SU-DHL-6 (cell line): ENCODE measurements around the gene COL4A1.

Source experiments
- H2AFZ ChIP-seq: fragments of 200-600 bp; sonication (generic); 2 replicates; pipeline ENCODE4 v1.6.1; 2014; ENCODE audit warnings: low read depth, mild to moderate bottlenecking, moderate library complexity, mixed read lengths, antibody characterized with exemption, low read length; ENCODE audit not compliant: severe bottlenecking
- H3F3A ChIP-seq: fragments of 200-600 bp; shearing (Covaris generic); 2 replicates; pipeline ENCODE4 v1.6.0; 2016; ENCODE audit warnings: antibody characterized with exemption, mild to moderate bottlenecking; ENCODE audit not compliant: insufficient read depth
- H3K27ac ChIP-seq: fragments of 200-600 bp; sonication (generic); 2 replicates; pipeline ENCODE4 v1.5.1; 2016; ENCODE audit warnings: low read depth, mild to moderate bottlenecking, low read length, moderate library complexity, mixed read lengths
- H3K27me3 ChIP-seq: fragments of 200-600 bp; sonication (generic), shearing (Covaris generic); 2 replicates; pipeline ENCODE4 v1.6.0; 2014; ENCODE audit warnings: mild to moderate bottlenecking, low read length
- H3K36me3 ChIP-seq: fragments of 200-600 bp; sonication (generic); 2 replicates; pipeline ENCODE4 v1.6.1; 2014; ENCODE audit warnings: mild to moderate bottlenecking, low read length, mixed read lengths
- H3K4me2 ChIP-seq: fragments of 300-600, 200-600 bp; shearing (Covaris generic), sonication (generic); 2 replicates; pipeline ENCODE4 v1.6.0; 2014; ENCODE audit warnings: low read length, low read depth, mild to moderate bottlenecking; ENCODE audit not compliant: poor library complexity, severe bottlenecking
- H3K4me3 ChIP-seq: fragments of 200-600 bp; sonication (generic); 2 replicates; pipeline ENCODE4 v1.5.1; 2014; ENCODE audit warnings: antibody characterized with exemption, low read length, mild to moderate bottlenecking, mixed read lengths; ENCODE audit not compliant: insufficient read depth, poor library complexity, severe bottlenecking
- H3K79me2 ChIP-seq: fragments of 200-600 bp; sonication (generic); 2 replicates; pipeline ENCODE4 v1.6.1; 2014; ENCODE audit warnings: mild to moderate bottlenecking, low read length, moderate library complexity; ENCODE audit not compliant: insufficient read depth
- H3K9ac ChIP-seq: fragments of 200-600 bp; sonication (generic); 2 replicates; pipeline ENCODE4 v1.7.0; 2014; ENCODE audit warnings: mild to moderate bottlenecking, low read length
- H3K9me2 ChIP-seq: fragments of 200-600 bp; sonication (generic); replicated peaks from 2 replicates; pipeline ENCODE4 v1.6.1; 2014; ENCODE audit warnings: low read length; ENCODE audit not compliant: insufficient read depth
- H3K9me3 ChIP-seq: fragments of 200-600 bp; sonication (generic); 2 replicates; pipeline ENCODE4 v1.6.1; 2014; ENCODE audit warnings: low read length, mixed read lengths; ENCODE audit not compliant: insufficient read depth
- H4K20me1 ChIP-seq: fragments of 200-600 bp; sonication (generic); 2 replicates; pipeline ENCODE4 v1.6.1; 2014; ENCODE audit warnings: low read depth, mild to moderate bottlenecking, antibody characterized with exemption, low read length, moderate library complexity, mixed read lengths
- CTCF ChIP-seq: fragments of 200-600 bp; sonication (generic); IDR thresholded peaks from one replicate; pipeline ENCODE4 v1.5.1; 2017; ENCODE audit warnings: antibody characterized with exemption, mild to moderate bottlenecking, low read length, moderate library complexity; ENCODE audit not compliant: insufficient read depth, poor library complexity, severe bottlenecking
- EZH2phosphoT487 ChIP-seq: fragments of 200-600 bp; sonication (generic), shearing (Covaris generic); conservative IDR thresholded peaks from 2 replicates; pipeline ENCODE4 v1.6.1; 2018; ENCODE audit warnings: mild to moderate bottlenecking, antibody characterized with exemption, low read length, moderate library complexity, mixed read lengths

The COL4A1 gene

DNA sequence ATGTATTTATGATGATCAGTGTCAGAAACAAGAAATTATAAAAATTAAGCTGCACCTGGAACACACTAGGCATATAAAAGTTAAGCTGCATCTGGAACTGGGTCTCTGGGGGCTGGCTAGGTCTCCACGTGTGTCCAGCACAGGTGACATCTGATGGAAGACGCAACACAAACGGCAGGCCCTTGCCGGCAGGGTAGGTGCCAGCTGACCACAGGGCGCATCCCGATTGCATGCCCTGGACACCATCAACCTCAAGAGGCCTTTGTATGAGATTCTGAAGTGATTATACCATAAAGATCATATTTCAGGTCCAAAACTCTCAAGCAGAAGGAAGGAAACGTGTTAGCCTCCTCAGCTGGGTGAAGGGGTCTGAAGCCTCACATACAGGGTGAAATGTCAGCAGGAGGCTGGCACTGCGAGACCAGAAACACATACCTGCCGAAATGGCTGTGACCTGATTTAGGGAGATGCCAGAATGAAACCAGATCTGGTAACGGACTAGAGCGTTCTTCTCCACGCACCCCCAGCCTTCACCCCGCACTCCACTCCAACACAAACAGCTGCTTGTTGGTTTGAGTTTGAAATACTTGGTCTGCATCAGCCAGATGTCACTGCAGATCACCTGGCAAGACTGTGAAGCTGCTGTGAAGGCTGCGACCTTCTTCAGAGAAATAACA, 37.3 kb downstream of the COL4A1 start:
- H3F3A ChIP-seq = no peaks in the 10 kb centered on the region

GRCh38 chr13:110268576-110269185, 38.3 kb downstream of the COL4A1 start:
- no peaks in the 10 kb centered on the region for H3K9me2 ChIP-seq
- no peak overlapping the region for H3K4me3 ChIP-seq
- H4K20me1 ChIP-seq = no peaks in the 10 kb centered on the region
- H3K9ac ChIP-seq = no peak overlapping the region
- no peaks in the 10 kb centered on the region for H3F3A ChIP-seq
- H3K36me3 ChIP-seq = no peaks in the 10 kb centered on the region
- H3K27ac ChIP-seq = no peak overlapping the region
- no peak for TF ChIP-seq EZH2phosphoT487
- no peak for TF ChIP-seq CTCF
- H2AFZ ChIP-seq = no peak overlapping the region
- H3K9me3 ChIP-seq = no peaks in the 10 kb centered on the region
- H3K4me2 ChIP-seq = no peak overlapping the region
- no peaks in the 10 kb centered on the region for H3K79me2 ChIP-seq
- H3K27me3 ChIP-seq = no peaks in the 10 kb centered on the region

More for the DNA sequence above, 37.3 kb downstream of the COL4A1 start:
- Histone ChIP-seq H3K4me3 (no peak overlapping the region), H3K9me3 (no peaks in the 10 kb centered on the region), H3K9me2 (no peaks in the 10 kb centered on the region), H3K79me2 (no peaks in the 10 kb centered on the region), H2AFZ (no peak overlapping the region), H3K4me2 (no peak overlapping the region), H4K20me1 (no peaks in the 10 kb centered on the region), H3K9ac (no peak overlapping the region), H3K27ac (no peak overlapping the region), H3K36me3 (no peaks in the 10 kb centered on the region), H3K27me3 (no peaks in the 10 kb centered on the region)
- no peak for TF ChIP-seq CTCF
- TF ChIP-seq EZH2phosphoT487 = no peak

DNA sequence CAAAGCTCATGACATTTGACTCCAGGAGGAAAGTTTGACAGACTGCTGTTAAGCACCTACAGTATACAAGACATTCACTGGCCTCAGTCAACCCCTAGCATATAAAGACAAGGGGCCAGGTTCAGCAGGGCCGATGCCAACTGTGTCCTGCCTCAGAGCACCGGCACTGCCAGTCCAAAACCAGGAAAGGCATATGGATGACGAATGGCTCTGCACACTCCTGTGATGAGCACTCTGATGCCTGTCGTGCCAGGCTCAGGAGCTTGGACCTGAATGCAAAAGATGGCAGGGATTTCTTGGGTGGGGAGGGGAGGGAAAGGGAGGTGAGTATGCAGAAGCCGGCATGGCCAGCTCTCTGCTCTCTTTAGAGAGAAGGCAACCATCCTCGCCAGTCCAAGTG, 38.9 kb downstream of the COL4A1 start:
- TF ChIP-seq CTCF (no peak), EZH2phosphoT487 (no peak)
- no peak overlapping the region for H3K4me2 ChIP-seq
- H2AFZ ChIP-seq = no peak overlapping the region
- no peaks in the 10 kb centered on the region for H3F3A ChIP-seq
- no peaks in the 10 kb centered on the region for H3K27me3 ChIP-seq
- no peaks in the 10 kb centered on the region for H3K79me2 ChIP-seq
- no peak overlapping the region for H3K27ac ChIP-seq
- H3K36me3 ChIP-seq = no peaks in the 10 kb centered on the region
- no peaks in the 10 kb centered on the region for H4K20me1 ChIP-seq
- H3K9me3 ChIP-seq = no peaks in the 10 kb centered on the region
- no peak overlapping the region for H3K9ac ChIP-seq
- no peaks in the 10 kb centered on the region for H3K9me2 ChIP-seq
- H3K4me3 ChIP-seq = no peak overlapping the region
